HUDEP-2 (cell line): Measurements from ENCODE around the gene HTR5A.
"Not testable (repeated sequence)": the region's sequence is repeated elsewhere in the genome, so short reads cannot be mapped to it uniquely, and the experiment has no call there.

Source experiments
- DNase-seq, 76 experiments: peaks; one replicate each; lab custom pipeline; 2025; ENCODE audit not compliant: unreplicated experiment in 76 of 76; lab: John Stamatoyannopoulos, UW

The HTR5A gene

DNA sequence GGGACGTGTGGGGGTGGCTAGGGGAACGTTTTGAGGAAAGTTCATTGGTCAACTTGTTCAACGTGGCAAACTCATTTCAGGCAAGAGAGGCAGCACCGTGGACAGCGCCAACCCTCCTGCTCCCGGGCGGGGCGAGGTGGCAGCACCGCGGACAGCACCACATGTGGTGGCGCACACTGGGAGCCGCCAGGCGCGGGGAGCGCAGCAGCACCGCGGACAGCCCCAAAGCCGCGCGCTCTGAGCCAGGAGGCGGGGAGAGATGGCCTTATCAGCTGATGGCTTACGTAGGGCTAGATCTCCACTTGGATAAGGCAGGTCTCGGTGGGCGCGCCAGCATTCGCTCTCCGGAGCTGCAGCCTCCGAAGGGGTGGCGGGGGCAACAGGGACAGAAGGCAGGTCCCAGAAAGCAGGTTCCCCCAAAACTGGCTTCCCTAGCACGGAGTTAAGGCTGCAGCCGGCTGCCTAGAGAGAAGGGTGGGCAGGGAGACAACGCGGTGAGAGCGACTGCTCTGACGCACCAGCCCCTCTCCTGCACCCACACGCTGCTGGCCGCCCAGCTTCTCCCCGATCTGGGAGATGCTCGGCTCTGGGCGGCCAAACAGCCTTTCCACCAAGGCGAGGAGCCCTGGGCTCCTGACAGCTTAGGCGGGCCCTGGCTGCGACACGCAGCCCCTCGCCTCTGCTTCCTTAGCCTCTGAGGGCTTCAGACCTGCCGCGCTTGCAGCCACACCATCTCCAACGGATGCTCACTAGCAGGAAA lies at the start of gene HTR5A:
TSS of gene HTR5A (plus strand) at position 333 of the 760 bp plus-strand sequence. CDS start 576 bp downstream, outside the sequence.
- peak in 67 of 76 experiments; percentile 5 to 81 (median 53) for DNase-seq

DNA sequence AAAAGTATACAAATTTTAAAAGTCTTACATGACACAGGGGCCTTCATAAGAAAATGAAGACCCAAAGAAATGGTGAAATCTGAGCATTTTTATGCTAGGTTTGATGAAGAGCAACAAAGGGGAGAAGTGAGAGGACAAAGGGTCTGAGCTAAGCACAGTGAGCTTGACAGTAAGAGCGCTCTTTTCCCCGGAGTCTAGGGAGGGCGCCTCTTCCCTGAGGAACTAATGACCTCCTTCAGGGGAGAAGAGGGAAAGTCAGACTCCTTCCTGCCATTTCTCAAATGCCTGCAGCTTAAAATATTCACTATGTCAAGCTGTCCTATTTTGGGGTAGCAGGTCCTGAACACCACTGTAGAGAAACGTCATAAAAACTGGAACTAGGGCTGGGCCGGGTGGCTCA lies 49.1 kb upstream of the HTR5A start:
- no peak for DNase-seq

DNA sequence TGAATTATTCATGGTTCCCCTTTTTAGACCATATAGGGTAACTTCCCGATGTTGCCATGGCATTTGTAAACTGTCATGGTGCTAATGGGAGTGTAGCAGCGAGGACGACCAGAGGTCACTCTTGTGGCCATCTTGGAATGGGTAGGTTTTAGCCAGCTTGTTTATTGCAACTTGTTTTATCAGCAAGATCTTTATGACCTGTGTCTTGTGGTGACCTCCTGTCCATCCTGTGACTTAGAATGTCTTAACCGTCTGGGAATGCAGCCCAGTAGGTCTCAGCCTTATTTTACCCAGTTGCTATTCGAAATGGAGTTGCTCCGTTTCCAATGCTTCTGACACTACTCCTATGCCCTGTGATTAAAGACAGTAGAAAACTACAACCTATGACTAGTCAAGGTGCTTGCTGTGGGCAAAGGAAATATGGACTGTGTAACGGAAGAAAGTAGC lies 48.4 kb upstream of the HTR5A start:
- DNase-seq: no peak

DNA sequence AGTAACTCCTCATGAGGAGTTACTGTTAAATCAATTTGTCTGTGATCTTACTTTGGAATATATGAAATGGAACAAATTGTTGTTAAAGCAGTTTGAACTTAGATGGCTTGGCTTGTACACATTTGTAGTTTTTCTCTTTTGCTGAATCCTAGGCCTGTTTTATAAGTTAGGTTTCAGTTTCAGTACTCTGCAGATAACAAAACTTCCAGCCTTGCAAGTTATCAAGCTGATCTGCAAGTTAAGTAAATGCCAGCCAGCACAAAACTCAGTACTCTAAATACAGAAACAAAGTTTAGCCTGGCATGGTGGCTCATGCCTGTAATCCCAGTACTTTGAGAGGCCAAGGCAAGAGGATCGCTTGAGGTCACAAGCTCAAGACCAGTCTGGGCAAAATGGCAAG lies 42.2 kb upstream of the HTR5A start:
- DNase-seq: no peak

DNA sequence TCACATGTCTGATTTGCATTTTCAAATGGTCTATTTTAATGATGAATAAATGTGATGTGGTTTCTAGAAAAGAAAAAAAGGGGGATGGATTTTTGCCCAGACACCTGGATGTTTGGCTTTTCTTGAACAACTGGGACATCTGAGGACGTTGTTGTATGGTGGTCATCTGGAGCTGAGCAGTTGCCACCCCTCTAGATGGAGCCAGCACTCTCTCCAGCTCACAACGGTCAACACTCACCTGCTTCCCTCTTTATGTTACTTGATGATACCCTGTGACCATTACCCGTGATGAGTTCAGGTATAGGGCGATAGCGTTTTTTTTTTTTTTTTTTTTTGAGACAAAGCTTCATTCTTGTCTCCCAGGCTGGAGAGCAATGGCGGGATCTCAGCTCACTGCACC lies 37.1 kb upstream of the HTR5A start:
- no peak for DNase-seq

DNA sequence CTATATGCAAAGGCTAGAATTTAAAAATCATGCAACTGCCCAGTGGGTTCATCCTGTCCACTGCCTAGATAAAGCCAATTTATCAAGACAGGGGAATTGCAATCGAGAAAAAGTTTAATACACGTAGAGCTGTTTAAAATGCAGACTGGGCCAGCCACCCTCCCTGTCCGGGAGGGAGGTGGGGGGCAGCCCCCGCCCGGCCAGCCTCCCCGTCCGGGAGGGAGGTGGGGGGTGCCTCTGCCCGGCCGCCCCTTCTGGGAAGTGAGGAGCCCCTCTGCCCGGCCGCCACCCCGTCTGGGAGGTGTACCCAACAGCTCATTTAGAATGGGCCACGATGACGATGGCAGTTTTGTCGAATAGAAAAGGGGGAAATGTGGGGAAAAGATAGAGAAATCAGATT lies 35.6 kb upstream of the HTR5A start:
- DNase-seq: not testable (repeated sequence)

DNA sequence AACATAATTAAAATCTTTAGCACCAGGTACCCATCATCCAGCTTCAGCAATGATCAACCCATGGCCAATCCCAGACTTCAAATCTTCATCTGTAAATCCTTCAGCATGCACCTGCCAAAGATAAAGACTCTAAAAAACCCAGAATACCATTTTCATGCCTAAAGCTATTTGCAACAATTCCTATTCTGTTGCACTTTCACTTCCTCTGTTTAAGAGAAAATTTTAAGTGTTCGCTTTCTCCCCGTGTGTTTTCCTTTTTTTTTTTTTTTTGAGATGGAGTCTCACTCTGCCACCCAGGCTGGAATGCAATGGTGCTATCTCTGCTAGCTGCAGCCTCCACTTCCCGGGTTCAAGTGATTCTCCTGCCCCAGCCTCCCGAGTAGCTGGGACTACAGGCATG lies 31.8 kb upstream of the HTR5A start:
- DNase-seq: no peak

DNA sequence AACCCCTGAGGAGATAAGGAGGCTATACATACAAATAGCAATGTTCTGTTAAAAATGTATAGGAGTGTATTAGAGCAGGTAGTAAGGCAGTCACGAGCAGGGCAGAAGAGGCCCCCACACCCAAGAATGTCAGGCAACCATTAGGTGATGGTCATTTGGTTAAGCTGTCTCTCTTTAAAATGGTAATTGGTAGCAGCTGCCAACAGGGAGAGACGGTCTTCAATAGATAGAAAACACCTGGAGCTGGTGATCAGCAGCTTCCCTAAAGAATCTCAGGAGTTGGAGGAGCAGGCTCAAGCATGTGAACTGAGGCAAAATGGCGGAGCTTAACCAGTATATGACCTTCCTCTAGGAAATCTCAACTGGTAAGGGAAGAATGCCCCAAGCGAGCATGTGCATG lies 26.4 kb upstream of the HTR5A start:
- no peak for DNase-seq

DNA sequence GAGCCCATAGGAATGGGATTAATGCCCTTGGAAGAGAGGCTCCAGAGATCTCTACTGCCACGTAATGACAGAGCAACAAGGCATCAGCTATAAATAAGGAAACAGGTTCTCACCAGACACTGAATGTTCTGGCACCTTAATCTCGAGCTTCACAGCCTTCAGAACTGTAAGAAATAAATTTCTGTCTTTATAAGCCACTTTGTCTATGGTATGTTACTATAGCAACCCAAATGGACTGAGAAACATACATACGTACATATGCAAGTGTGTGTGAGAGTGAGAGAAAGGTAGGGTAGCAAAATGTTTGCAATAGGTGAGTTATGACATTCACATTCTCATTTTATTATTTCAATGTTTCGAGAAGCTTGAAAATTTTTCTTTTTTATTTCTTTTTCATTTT lies 22.1 kb upstream of the HTR5A start:
- DNase-seq: no peak

DNA sequence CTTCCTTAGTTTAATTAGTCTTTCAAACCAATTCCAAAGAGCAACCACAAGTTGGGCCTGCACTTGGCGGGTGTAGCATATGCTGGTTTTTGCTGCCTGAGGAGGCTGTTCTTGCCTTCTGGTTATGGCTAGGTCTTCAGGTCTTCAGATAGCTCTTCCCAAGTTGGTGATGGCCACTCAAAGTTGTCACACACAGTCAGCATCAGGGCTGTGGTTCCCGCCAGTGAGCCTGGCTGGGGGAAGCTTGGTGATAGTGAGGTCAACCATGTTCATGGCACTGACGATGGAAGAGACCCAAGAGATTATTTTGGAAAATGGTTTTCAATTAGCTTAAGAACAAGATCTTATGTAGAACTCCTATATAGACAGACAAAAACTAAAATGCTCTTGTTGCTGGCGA lies 18.8 kb upstream of the HTR5A start:
- no peak for DNase-seq

DNA sequence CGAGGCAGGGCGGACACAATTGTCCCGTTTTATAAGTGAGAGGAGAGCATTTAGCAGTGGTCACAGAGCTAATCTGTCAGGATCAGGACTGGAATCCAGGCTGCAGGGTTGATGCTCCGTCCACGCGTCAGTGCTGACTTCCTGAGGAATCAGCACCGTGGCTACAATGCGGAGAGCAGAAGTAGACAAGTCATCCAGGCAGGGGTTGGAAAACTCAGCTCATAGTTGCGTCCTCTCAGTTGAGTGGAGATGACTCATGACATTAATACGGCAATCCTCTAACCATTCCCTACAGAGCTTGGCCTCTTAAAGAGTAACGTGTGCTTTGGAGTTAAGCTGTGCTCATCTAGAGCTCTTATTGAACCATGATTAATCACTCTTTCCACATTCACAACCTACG lies 17.1 kb upstream of the HTR5A start:
- no peak for DNase-seq

DNA sequence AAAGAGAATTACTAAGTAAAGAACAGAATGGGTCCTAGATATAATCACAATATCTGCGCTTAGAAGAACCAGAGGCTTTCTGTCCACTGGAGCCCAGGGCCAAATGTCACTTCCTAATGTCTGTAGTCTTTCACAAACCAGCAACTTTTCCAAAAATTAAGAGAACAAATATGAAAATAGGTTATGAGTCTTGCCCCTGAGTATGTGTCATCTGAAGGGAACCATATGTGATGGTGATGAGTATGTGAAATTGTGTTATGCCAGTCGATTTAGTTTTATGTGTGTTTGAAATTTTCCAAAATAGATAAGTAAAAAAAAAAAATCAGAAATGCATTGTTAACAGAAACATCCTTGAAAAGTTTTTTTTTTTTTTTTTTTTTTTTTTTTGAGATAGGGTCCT lies 15.4 kb upstream of the HTR5A start:
- DNase-seq: no peak

DNA sequence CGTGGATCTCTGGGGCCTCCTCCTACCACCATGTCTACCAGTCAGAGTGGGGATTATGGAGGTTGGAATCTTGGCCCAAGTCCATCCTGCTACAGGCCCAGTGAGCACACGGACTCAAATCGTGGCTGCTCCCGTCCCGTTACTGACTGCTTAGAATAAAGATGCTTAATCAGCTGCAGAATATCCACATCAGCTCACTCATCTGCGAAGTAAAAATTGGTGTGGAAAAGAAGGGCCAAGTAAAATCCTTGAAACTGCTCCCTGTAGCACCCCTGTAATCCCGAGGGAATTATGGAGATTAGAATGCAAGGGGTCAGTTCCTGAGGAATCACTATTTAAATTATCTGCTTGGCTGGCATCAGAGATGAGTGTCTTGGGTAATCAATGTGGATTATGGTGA lies 13.0 kb upstream of the HTR5A start:
- no peak for DNase-seq

DNA sequence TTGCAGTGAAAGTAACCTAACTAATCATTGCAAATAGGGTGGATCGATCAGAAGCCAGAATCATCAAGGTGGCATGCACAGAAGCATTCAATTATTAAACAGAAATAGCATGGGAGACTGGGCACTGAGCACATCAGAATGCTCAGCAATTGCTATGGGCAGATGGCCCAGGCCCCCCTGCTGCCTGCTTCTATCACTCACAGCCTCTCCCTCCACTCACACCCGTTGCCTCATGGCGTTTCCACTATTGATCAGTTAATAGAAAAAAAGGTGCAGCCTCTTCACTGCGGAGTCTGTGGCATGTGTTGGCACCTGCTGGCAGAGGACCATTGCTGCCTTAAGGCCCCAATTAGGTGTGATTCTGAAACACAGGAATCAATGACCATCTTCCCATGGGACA lies 11.2 kb upstream of the HTR5A start:
- DNase-seq: no peak

DNA sequence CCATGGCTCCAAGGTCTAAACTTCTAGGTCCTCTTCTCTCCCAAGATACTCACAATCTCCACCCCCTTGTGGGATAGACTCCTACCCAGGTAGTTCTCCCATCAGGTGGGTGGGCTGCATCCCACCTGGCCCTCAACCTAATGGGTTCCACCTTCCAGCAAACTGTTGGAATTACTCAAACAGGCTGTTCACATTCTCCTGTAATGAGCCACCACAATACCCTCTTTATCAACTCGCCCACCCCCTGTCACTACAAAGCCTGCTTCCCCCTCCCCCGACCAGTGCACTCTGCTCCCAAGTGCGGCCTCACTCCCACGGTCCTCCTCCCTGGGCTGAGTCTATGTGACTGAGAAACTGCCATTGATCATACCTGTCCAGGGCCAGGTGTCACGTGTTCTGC lies 10.4 kb upstream of the HTR5A start:
- DNase-seq: no peak

DNA sequence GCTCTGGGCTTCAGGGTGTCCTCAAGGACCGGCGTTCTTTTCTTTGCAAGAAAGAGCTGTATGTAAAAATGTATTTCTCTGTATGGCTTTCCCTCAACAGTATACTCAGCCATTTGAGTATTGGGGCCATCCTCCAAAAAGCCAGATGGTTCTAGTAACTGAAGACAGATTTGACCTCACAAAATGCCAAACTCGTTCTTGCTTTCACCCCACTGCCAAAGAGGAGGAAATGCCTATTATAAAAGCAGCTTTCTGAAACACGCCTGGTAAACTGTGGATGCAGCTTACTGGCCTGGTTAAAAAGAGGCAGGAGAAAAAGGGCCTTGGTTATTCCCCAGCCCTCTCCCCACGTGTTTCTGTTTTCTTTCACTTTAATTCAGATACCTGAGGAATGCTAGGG lies 7.7 kb upstream of the HTR5A start:
- no peak for DNase-seq

DNA sequence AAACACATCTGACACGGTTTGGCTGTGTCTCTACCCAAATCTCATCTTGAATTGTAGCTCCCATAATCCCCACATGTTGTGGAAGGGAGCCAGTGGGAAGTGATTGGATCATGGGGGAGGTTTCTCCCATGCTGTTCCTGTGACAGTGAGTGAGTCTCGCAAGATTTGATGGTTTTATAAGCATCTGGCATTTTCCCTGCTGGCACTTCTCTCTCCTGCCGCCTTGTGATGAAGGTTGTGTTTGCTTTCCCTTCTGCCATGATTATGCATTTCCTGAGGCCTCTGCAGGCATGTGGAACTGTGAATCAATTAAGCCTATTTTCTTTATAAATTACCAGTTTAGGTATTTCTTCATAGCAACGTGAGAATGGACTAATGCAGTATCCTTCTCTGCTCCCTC lies 5.9 kb upstream of the HTR5A start:
- no peak for DNase-seq

DNA sequence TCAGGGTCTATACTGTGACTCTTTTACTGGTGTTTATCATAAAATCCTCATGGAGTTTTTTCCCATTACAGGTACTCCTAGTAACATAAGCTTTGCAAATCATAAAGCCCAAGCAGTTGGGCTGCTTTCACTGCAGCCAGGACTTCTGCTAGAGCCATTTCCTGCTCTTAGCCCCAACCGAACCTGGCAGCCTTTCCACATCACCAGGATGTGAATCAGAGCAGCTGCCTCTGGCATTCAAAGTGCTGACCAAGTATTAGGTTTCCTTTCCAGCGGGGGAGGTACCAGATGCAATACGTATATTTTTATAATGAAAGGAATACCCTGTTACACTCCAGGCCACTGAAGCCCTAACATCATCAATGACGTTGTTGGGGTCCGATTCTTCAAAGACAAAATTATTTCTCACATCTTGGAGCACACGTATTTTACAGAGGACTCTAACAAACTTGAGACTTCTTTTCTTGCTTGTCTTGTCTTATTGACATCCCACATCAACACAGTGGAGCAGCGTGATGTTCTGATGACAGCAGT lies 3.6 kb upstream of the HTR5A start:
- DNase-seq: no peak

DNA sequence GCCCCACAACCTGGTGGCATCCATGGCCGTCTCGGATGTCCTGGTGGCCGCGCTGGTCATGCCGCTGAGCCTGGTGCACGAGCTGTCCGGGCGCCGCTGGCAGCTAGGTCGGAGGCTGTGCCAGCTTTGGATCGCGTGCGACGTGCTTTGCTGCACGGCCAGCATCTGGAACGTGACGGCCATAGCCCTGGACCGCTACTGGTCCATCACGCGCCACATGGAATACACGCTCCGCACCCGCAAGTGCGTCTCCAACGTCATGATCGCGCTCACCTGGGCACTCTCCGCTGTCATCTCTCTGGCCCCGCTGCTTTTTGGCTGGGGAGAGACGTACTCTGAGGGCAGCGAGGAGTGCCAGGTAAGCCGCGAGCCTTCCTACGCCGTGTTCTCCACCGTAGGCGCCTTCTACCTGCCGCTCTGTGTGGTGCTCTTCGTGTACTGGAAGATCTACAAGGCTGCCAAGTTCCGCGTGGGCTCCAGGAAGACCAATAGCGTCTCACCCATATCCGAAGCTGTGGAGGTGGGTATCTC lies 1.1 kb downstream of the HTR5A start:
- no peak for DNase-seq

DNA sequence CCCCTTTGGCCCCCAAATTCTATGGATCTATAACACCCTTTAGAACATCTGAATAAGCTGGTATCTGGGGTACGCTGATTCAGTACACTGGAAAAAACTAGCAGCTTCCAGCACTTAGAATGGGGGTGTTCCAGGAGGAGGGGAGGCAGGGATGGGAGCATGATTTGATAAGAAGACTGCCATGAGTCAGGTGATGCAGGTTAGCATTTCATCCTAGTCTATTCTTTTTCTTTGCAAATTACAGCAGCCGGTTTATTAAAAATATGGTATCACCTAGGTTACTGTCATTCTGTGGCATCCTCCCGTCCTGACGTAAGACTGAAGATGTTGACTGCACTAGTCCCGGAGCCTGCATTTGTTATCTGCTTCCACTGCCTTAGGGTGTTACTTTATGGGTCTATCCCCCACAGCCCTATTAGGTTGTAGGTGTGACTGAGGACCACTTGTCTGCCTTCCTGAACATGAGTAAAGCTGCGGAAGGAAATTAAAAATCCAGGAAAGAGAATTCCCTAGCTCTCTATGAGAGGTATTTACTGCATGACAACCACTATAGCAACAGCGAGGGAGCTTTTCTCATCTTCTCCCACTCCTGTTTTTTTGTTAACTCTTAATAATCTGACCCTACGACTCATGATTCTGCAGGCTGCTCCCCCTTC lies 1.9 kb downstream of the HTR5A start:
- DNase-seq: no peak

DNA sequence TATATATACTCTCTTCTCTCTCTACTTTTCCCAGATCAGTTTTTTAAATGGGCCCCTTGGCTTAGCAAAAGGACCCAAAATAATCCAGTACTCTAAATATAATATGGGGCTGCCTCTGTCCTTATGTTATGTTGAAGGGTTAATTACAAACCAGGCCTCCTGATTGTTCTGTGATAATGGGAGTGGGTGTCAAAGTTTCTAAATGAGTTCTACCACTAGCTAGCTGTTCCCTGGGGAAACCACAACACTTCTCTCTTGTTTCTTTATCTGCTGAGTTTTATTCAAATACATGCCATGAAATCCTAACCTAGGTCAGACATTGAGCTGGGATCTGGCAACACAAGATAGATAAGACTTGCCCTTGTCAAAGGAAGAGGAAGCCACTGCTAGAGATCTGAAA lies 3.8 kb downstream of the HTR5A start:
- no peak for DNase-seq

DNA sequence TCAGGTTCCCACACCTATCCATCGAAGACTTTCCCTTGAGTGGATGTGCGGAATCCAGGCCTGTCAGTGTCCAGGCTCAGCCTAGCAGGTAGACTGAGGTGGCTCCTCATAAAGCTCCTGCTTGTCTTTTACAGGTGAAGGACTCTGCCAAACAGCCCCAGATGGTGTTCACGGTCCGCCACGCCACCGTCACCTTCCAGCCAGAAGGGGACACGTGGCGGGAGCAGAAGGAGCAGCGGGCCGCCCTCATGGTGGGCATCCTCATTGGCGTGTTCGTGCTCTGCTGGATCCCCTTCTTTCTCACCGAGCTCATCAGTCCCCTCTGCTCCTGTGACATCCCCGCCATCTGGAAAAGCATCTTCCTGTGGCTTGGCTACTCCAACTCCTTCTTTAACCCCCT lies 13.9 kb downstream of the HTR5A start:
- no peak for DNase-seq
